Measurements from ENCODE around the gene USP2.

Gene USP2

DNA sequence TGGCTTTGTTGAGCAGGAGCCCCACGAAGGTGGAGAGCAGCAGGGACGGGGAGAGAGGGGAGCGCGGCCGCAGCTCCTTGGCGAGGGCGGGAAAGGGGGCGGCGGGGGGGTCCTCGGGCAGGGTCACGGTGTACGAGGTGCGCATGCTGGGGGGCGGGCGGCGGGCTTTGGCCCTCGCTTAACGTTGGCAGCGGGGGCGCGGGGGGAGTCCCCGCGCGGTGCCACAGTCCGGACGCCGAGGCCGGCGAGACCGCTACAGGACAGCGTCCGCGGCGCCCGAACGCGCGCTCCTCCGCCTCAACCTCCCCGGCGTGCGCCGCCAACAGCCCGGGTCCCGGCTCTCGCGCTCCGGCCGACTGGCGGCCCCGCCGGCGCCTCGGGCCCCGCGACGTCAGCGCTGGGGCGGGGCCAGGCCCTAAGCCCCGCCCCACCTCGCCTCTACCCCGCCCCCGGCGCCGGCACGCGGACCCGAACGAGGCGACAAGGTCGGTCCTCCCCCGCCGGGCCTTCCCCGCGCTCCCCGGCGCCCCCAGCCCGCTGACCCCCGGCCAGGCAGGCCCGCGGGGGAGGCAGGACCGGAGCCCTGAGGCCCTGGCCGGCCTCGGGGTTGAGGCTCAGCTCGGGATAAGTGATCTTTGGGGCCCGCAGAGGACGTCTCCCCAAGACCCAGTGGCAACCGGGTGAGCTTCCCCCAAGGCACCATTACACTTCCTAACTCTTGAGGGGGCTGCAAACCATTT is 17.5 kb downstream of the USP2 start:
- Mint-ChIP-seq H3K4me3 (peak overlapping the region; percentile 65), H3K36me3 (no peaks in the 10 kb centered on the region), H3K4me1 (peaks cover 32% of the 10 kb centered on the region), H3K9me3 (no peaks in the 10 kb centered on the region), H3K27ac (no peak overlapping the region)
- DNase-seq (ENCODE audit: low spot score in 2 of 2) (peak in 1 of 2 donors; percentile 61), ATAC-seq (peak; percentile 60)

DNA sequence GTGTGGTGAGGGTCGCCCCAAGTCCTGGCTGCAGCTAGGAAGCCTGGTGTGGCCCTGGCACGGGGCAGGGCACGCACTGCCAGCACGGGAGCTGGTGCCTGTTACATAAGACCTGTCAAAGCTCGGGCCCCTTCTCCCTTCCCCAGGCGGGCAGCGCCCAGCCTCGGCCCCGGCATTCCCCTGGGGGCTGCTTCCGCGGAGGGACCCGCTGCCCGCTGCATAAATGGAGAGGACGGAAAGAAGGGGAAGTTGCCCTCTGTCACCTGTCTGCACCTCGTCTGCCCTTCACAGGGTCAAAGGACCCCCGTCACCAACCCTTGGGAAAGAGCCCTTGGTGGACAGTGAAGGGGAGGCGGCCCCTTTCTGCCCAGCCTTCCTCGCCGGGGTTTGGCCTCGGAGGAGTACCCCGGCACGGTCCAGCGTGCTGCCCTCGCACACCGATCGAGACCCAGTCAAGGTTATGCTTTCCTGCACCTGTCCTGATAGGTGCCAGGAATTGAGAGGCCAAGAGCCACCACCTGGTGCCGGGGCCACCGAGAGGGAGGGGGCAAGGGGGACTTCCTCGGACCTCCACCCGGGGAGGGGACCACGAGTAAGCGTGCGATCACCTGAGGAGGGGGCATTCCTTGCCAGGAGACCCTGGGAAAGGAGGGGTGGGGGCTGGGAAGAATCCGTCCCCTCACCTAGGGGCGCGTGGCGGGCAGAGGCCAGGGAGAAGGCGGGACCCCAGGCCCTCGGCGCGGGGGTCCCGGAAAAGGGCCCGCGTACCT is 18.2 kb downstream of the USP2 start:
- Mint-ChIP-seq H3K36me3 (no peaks in the 10 kb centered on the region), H3K4me1 (peaks cover 32% of the 10 kb centered on the region), H3K9me3 (no peaks in the 10 kb centered on the region), H3K27ac (no peak overlapping the region), H3K4me3 (peak overlapping the region; percentile 39)
- ATAC-seq (no peak), DNase-seq (ENCODE audit: low spot score in 2 of 2) (no peak)

DNA sequence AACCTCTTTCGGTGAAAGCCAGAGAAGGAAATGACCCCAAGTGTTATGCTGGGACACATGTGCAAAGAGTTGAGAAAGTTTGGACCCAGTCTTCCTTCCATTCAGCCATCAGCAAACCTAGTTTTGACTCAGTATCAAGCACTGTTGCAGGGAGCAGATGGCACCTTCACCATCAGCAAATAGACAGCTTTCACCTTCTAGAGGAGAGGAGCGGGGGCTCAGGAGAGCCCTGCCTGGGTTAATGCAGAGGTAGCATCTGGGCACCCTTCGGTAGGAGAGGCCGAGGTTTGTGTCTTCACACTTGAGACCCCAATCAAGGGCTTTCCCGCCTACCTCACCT is 18.8 kb downstream of the USP2 start:
- no peaks in the 10 kb centered on the region for H3K9me3 Mint-ChIP-seq
- H3K4me1 Mint-ChIP-seq = peaks cover 33% of the 10 kb centered on the region
- H3K36me3 Mint-ChIP-seq = no peaks in the 10 kb centered on the region
- ATAC-seq (no peak), DNase-seq (ENCODE audit: low spot score in 2 of 2) (no peak)
- H3K4me3 Mint-ChIP-seq = peak overlapping the region; percentile 39
- H3K27ac Mint-ChIP-seq = no peak overlapping the region

DNA sequence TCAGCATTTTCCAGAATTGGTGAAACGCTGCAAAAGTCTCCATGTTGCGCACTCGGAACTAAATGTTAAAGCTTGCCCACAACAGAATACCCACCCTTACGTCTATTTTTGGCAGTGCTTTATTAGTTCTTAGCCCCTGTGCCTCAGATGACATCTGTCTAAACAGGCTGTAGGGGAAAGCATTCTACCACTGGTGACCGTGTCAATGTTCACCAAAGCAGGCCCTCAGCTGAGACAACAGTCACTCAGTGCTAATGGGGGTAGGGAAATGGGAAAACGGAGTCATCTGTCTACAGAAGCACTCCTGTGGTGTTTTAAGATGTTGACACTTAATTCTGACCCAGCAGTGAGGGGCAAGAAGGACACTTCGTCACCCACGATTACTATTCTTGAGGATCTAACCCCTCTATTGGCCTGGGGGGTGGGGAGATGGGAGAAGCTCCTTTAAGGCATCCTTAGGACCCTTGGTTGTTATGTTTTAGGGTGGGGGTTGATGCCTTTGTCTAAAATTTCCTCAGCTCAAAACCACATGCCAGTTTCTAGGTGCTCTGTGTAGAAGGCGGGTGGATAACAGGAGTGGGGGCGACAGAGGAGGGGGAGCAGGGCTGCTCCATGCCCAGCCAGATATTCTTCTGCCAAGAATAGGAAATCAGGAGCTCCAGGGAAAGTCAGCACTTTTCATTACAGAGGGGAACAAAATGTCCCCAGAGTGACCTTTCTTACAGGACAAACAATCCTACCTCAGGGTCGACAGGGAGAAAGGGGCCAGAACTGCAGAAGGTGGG is 19.4 kb downstream of the USP2 start:
- Mint-ChIP-seq H3K4me1 (peaks cover 38% of the 10 kb centered on the region), H3K36me3 (no peaks in the 10 kb centered on the region), H3K27ac (no peak overlapping the region), H3K4me3 (peak overlapping the region; percentile 39), H3K9me3 (no peaks in the 10 kb centered on the region)
- ATAC-seq = peak; percentile 29
- DNase-seq (ENCODE audit: low spot score in 2 of 2) = no peak

DNA sequence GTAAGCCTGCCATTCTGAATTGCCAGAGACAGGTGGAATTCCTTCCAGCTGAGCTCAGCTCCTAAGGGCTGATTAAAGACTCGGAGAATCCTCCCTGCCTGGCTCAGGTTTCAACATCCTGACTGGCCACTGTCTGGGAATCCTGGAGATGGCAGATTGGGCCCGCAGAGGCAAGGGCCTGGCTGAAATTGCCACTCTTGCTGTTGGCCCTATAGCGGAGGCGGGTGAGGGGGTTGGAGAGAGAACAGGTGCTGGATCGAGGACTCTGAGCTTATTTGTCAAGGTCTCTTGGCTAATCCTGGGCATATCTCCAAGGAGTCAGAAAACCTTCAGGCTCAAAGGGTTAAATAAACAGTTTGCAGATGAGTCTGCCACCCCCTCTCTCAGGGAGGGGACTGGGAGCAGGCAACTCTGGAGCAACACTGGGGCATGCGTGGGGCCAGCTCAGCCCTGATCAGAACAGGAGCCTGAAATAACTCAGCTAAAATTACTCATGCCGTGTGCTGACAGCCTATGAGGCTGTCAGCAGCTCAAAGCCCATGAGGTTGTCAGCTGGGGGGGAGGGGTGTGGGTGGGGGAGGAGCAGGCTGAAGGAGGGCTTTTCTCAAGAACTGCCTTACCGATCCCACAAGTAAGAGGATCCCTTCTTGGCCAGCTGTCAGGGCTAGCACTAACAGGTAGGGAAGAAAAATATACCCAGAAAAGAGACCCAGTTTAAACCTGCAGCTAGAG is 20.3 kb downstream of the USP2 start:
- DNase-seq (ENCODE audit: low spot score in 2 of 2) = no peak
- ATAC-seq = peak; percentile 95
- Mint-ChIP-seq H3K9me3 (no peaks in the 10 kb centered on the region), H3K4me3 (no peak overlapping the region), H3K27ac (no peak overlapping the region), H3K36me3 (no peaks in the 10 kb centered on the region), H3K4me1 (peaks cover 45% of the 10 kb centered on the region)

DNA sequence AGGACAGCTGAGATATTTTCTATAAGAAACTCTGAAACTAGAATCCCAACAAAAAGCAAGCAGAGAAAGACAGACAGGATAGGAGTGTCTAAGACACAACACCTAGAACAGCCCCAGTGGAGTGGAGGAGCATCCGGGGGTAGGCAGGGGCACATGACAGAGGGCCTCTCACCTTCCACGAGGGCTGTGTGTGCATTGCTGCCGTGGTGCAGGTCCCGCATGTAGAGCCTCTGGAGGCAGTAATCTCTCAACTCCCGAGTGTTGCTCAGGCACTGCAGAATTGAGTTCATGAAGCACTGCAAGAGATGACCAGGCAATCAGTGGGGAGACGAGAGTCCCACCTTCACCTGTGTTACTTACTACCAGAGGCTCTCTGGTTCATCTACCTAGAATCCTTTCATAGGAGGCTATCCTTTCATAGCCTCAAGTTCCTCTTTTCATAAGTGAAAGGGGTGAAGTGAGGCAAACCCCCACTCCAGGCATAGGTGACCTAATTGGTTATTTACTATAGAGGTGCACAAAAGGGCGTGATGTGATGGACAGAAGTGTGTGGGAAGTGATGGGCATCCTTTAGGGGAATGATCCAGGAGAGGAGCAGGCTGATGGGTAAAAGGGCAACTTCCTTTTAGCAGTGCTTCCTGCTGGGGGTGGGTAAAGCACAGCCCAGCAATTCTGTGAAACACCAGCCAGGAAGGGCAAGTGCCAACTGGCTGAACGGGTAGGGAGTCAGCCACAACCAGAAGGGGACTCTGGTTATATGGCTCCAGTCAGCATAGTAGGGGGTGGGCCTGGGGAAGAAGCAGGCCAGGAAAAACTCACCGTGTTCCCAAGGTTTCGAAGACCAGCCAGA is 21.9 kb downstream of the USP2 start:
- no peak for DNase-seq (ENCODE audit: low spot score in 2 of 2)
- Mint-ChIP-seq H3K36me3 (no peaks in the 10 kb centered on the region), H3K9me3 (no peaks in the 10 kb centered on the region), H3K4me3 (no peak overlapping the region), H3K27ac (no peak overlapping the region), H3K4me1 (peaks cover 44% of the 10 kb centered on the region)
- ATAC-seq = no peak

DNA sequence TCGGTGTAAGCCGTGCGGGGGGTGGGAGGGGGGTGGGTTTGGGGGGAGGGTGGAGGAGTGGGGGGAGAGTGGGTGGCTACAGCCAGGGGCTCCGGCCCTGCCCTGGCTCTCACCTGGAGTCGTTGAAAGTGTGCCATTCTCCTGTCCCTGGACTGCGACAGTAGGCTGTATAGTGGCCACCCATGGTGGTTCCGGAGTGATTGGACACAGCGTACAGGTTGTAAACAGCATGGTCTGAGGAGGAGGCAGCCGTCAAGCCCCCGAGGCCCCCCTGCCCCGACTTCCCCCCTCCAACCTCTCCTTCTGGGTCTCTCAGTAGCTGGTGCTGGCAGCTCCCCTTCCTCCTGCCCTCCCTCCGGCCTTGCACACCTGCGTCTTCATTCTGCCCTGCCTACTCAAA is 24.4 kb downstream of the USP2 start:
- Mint-ChIP-seq H3K4me3 (peak overlapping the region; percentile 89), H3K4me1 (peaks cover 35% of the 10 kb centered on the region), H3K36me3 (no peaks in the 10 kb centered on the region), H3K9me3 (no peaks in the 10 kb centered on the region), H3K27ac (no peak overlapping the region)
- DNase-seq (ENCODE audit: low spot score in 2 of 2) (no peak), ATAC-seq (no peak)

DNA sequence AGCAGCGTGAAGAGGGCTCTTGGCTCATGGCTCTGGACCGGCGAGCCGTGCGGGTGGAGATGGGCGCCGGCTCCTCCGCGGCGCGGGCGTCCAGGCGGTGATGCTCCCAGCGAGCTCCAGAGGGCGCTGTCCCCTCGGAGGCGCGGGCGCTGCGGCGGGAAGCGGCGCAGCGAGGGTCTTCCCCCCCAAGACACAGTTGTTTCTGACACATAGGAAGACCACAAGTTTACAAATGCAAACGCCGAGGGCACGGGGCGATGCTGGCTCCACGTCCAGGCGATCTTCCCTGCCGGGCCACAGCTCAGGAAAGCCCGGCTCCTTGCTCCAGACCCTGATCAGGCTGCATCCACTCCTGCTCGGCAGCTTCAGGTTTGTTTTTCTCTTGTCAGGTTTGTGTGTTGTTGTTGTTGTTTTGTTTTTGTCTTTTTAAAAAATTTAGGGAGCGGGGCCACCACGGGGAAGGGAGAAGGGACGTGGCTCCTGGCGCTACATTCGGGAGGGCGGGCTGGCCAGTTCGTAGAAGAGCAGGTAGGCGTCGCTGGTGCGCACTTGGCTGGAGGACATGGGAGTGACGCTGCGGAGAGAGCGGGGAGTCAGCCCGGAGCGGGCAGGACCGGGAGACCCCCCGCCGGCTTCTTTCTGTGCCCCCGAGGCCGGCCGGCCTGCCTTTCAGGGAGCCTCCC is 25.0 kb downstream of the USP2 start:
- ATAC-seq (peak; percentile 82), DNase-seq (ENCODE audit: low spot score in 2 of 2) (peak; percentile 79 to 87)
- Mint-ChIP-seq H3K4me3 (peak overlapping the region; percentile 89), H3K9me3 (no peaks in the 10 kb centered on the region), H3K36me3 (no peaks in the 10 kb centered on the region), H3K27ac (peak overlapping the region; percentile 69), H3K4me1 (peaks cover 30% of the 10 kb centered on the region)

DNA sequence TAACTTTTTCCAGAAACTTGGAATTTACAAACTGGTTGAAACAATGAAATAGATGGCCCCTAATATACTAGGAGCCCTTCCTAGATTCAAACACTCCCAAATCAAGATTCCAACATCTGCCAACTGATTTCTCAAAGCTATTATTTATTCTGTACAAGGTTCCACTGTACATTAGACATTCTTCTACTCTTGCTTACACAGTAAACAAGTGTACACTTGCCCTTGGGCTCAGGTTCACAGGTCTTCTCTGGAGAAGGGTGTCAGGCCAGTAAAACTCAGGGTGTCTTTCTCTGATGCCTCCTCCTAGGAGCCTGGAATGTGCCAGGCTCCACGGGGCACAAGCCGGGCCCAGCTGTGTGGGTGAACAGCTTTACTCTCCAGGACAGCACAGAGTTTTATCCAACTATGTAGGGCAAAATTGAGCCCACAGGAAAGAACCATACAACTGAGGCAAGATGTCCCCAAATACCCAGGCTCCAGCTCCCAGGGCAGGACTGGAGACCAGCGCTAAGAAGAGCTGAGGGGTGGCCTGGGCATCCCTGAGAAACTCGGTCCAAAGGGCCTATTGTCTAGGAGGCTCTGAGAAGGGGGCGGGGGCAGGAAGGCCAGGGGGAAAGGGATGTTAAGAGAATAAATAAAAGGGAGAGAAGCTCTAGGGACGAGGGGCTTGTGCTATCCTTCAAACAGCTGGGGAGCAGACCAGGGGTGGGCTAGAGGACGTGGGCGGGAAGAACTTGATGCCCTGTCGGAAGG is 26.2 kb downstream of the USP2 start:
- H3K4me1 Mint-ChIP-seq = peaks cover 25% of the 10 kb centered on the region
- DNase-seq (ENCODE audit: low spot score in 2 of 2) (no peak), ATAC-seq (no peak)
- no peaks in the 10 kb centered on the region for H3K36me3 Mint-ChIP-seq
- peak overlapping the region; percentile 89 for H3K4me3 Mint-ChIP-seq
- no peak overlapping the region for H3K27ac Mint-ChIP-seq
- no peaks in the 10 kb centered on the region for H3K9me3 Mint-ChIP-seq

DNA sequence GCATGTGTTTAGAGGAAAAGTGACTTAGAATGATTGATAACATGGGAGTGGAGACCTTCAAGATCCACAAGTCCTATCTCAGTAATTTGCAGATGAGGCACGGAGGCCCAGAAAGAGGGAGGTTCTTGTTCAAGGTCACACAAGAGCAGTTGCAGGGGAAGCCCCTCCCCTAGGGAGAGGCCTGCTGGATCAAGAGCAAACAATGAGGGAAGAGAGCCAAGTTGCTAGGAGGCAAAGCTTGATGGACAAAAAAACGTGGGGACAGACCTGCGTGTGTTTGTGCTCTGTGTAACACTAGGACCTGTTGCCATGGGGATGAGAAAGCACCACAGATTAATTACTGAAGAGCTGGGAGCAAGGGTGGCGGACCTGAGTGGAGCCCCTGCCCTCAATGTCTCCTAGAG is 28.6 kb downstream of the USP2 start:
- Mint-ChIP-seq H3K36me3 (no peaks in the 10 kb centered on the region), H3K4me1 (peaks cover 22% of the 10 kb centered on the region), H3K27ac (no peak overlapping the region), H3K4me3 (no peak overlapping the region), H3K9me3 (no peaks in the 10 kb centered on the region)
- ATAC-seq = no peak
- no peak for DNase-seq (ENCODE audit: low spot score in 2 of 2)

DNA sequence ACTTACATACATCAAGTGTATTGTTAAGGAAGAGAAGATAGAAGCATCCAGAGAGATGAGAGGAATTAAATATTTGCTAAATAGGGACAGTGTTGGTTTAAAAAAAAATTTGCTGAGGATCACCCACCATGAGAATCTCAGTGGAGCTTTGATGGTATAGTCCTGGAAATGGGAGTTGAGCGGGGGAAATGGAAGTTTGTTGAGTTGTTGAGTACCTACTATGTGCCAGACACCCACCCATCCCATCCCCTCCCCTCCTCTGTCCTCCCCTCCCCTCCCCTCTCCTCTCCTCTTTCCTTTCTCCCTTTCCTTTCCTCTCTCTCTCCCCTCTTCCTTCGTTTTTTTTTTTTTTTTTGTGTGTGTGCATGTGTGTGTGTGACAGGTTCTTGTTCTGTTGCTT is 30.3 kb downstream of the USP2 start:
- DNase-seq (ENCODE audit: low spot score in 2 of 2) (no peak), ATAC-seq (no peak)
- Mint-ChIP-seq H3K9me3 (no peaks in the 10 kb centered on the region), H3K27ac (peak overlapping the region; percentile 32), H3K4me1 (peaks cover 9% of the 10 kb centered on the region), H3K36me3 (no peaks in the 10 kb centered on the region), H3K4me3 (no peak overlapping the region)

DNA sequence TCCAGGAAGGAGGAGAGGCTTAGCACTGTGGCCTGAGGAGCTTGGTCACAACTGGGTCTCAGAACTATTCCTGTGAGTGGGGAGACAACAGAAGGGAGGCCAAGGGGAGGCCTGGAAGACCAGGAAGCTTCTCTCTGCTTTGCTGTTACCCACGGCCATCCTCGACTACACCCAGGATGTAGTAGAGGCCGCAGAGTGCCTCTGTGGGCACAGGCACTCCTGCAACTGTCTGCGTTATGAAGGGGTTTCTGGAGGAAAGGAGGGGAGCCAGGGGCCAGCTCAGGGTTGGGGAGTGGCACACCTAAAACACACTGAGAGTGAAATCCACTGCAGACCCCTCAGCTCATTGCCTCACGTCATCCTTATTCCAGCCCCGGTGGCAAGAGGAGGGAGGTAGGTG is 31.2 kb downstream of the USP2 start:
- ATAC-seq (peak; percentile 29), DNase-seq (ENCODE audit: low spot score in 2 of 2) (no peak)
- Mint-ChIP-seq H3K4me1 (peaks cover 5% of the 10 kb centered on the region), H3K36me3 (peaks cover 7% of the 10 kb centered on the region), H3K4me3 (no peak overlapping the region), H3K27ac (peak overlapping the region; percentile 74), H3K9me3 (no peaks in the 10 kb centered on the region)

DNA sequence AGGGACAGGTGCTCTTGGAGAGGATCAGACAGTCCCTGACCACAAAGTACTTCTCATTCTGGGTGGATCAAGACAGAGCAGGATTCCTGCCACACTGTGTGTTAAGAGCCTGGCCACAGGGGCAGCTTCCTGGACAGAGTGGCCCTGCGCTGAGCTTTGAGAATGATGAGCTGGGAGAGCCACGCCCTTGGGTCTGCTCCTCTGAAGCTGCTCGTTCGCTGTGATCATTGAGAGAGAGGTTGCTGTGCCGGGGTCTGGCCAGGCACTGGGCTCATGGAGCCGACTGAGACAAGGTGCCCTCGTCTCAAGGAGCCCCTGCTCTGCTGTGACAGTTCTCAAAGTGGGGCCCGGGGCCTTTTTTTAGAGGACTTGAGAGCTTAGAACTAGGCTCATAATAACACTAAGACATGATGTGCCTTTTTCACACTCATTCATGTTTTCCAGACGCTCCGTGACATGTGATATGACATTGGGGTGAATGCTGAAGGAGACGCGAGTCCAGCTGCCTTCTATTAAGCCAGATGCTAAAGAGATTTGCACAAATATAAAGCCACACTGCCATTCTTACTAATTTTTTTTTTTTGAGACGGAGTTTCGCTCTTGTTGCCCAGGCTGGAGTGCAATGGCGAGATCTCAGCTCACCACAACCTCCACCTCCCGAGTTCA is 33.4 kb downstream of the USP2 start:
- no peak for ATAC-seq
- H3K9me3 Mint-ChIP-seq = no peaks in the 10 kb centered on the region
- DNase-seq (ENCODE audit: low spot score in 2 of 2) = no peak
- peak overlapping the region; percentile 63 for H3K27ac Mint-ChIP-seq
- peaks cover 5% of the 10 kb centered on the region for H3K4me1 Mint-ChIP-seq
- H3K36me3 Mint-ChIP-seq = peaks cover 9% of the 10 kb centered on the region
- no peak overlapping the region for H3K4me3 Mint-ChIP-seq

Data from stimulated activated effector memory CD8-positive, alpha-beta T cell treated with anti-CD3 and anti-CD28 coated beads, Interleukin-12 subunit alpha, Interleukin-12 subunit beta, amount 100 ng/mL, for 72 hours (primary cell).